ENCODE results near the gene C1R. TPM values are rescaled to one million over a fixed set of nuclear protein-coding genes. Genes with fewer than 3 reads are reported as not detected.
A peak's percentile ranks its signal among the peaks of the same experiment; 100 is the strongest.

Gene C1R
- total RNA-seq, 6 donors from 2014 or later: 116 to 410 (median 210) TPM

DNA sequence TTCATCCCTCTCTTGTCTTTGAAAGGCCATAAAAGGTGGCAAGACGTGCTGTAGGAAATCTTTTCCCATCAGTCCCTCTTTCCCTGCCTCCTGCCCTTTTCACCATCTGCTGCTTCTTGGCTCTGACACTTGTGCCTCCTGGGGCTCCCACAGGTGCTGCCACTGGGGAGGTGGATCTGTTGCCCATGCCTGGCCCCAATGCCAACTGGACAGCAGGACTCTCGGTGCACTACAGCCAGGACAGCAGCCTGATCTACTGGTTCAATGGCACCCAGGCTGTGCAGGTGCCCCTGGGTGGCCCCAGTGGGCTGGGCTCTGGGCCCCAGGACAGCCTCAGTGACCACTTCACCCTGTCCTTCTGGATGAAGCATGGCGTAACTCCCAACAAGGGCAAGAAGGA lies 44.4 kb upstream of the C1R start:
- Histone ChIP-seq H3K27ac (no peak overlapping the region), H3K9me3 (no peaks in the 10 kb centered on the region), H3K4me1 (no peaks in the 10 kb centered on the region), H3K36me3 (peaks cover 0 to 51% (median 21%) of the 10 kb centered on the region in 4 donors), H3K4me3 (no peak overlapping the region), H3K27me3 (no peaks in the 10 kb centered on the region)
- ATAC-seq (ENCODE audit: low FRiP score in 2 of 2) (no peak), DNase-seq (peak in 1 of 2 donors; percentile 56)
- 88 to 90% methylated on average over 2 to 3 of the region's 3 CpGs for WGBS, 2 donors
- TF ChIP-seq CTCF (IDR thresholded peaks at IDR 0.05) (no peak), POLR2A (IDR thresholded peaks at IDR 0.05) (no peak), EP300 (IDR thresholded peaks at IDR 0.05) (no peak), POLR2AphosphoS5 (IDR thresholded peaks at IDR 0.05) (no peak)

GRCh38 chr12:7136071-7136470 lies 43.8 kb upstream of the C1R start:
- Histone ChIP-seq H3K27me3 (no peaks in the 10 kb centered on the region), H3K36me3 (peaks cover 0 to 47% (median 21%) of the 10 kb centered on the region in 4 donors), H3K9me3 (no peaks in the 10 kb centered on the region), H3K4me1 (peaks cover under 1 to 6% (median 4%) of the 10 kb centered on the region in 4 donors), H3K4me3 (no peak overlapping the region), H3K27ac (no peak overlapping the region)
- no peak for ATAC-seq (ENCODE audit: low FRiP score in 2 of 2)
- DNase-seq: no peak
- no peak for TF ChIP-seq POLR2A (IDR thresholded peaks at IDR 0.05)
- TF ChIP-seq POLR2AphosphoS5 (IDR thresholded peaks at IDR 0.05): no peak
- no peak for TF ChIP-seq CTCF (IDR thresholded peaks at IDR 0.05)
- no peak for TF ChIP-seq EP300 (IDR thresholded peaks at IDR 0.05)
- 89 to 97% methylated on average over 1 to 7 of the region's 7 CpGs for WGBS, 2 donors

GRCh38 chr12:7134396-7135166 lies 42.3 kb upstream of the C1R start:
- peaks cover 0 to 44% (median 19%) of the 10 kb centered on the region in 4 donors for H3K36me3 ChIP-seq
- DNase-seq: peak in 1 of 2 donors; percentile 65

GRCh38 chr12:7131502-7131866 lies 39.2 kb upstream of the C1R start:
- no peaks in the 10 kb centered on the region for H3K9me3 ChIP-seq
- H3K4me1 ChIP-seq: peaks cover 19 to 28% (median 22%) of the 10 kb centered on the region in 4 donors
- H3K36me3 ChIP-seq: peaks cover 0 to 30% (median 12%) of the 10 kb centered on the region in 4 donors
- no peak for TF ChIP-seq POLR2A (IDR thresholded peaks at IDR 0.05)
- TF ChIP-seq POLR2AphosphoS5 (IDR thresholded peaks at IDR 0.05): no peak
- no peak for TF ChIP-seq CTCF (IDR thresholded peaks at IDR 0.05)
- TF ChIP-seq EP300 (IDR thresholded peaks at IDR 0.05): no peak
- H3K27me3 ChIP-seq: peaks cover 0 to 3% (median 0%) of the 10 kb centered on the region in 4 donors
- DNase-seq: no peak
- ATAC-seq (ENCODE audit: low FRiP score in 2 of 2): no peak
- 32 to 33% methylated on average over 7 of the region's 7 CpGs for WGBS, 2 donors
- H3K27ac ChIP-seq: peak overlapping the region in 1 of 4 donors; percentile 84
- H3K4me3 ChIP-seq: peak overlapping the region in 3 of 4 donors; percentile 57 to 76 (median 65)

More at GRCh38 chr12:7134396-7135166, 42.3 kb upstream of the C1R start:
- H3K27ac ChIP-seq: no peak overlapping the region
- TF ChIP-seq POLR2AphosphoS5 (IDR thresholded peaks at IDR 0.05) (no peak), EP300 (IDR thresholded peaks at IDR 0.05) (no peak), CTCF (IDR thresholded peaks at IDR 0.05) (no peak), POLR2A (IDR thresholded peaks at IDR 0.05) (no peak)
- no peak for ATAC-seq (ENCODE audit: low FRiP score in 2 of 2)
- H3K4me1 ChIP-seq: peaks cover 12 to 21% (median 14%) of the 10 kb centered on the region in 4 donors
- 82 to 94% methylated on average over 10 to 11 of the region's 12 CpGs for WGBS, 2 donors
- H3K4me3 ChIP-seq: no peak overlapping the region
- H3K27me3 ChIP-seq: peaks cover 0 to 2% (median 0%) of the 10 kb centered on the region in 4 donors
- H3K9me3 ChIP-seq: no peaks in the 10 kb centered on the region

Measured in upper lobe of left lung (tissue), 6 donors.